ENCODE data around the gene ALG14.
"Not testable (repeated sequence)": the region's sequence is repeated elsewhere in the genome, so short reads cannot be mapped to it uniquely, and the experiment has no call there.

The ALG14 gene

GRCh38 chr1:95072532-95073419 lies at the start of gene ALG14:
Gene ALG14, minus strand, starts transcription at chr1:95072951. Its CDS starts 53 bp downstream, at chr1:95072898.
- peak; percentile 92 to 93 for DNase-seq

GRCh38 chr1:95122151-95122697 lies 49.5 kb upstream of the ALG14 start:
- no peak for DNase-seq

GRCh38 chr1:95119273-95119672 lies 46.5 kb upstream of the ALG14 start:
- no peak for DNase-seq

- no peak for DNase-seq
Measured at GRCh38 chr1:95118710-95119109, 46.0 kb upstream of the ALG14 start.

GRCh38 chr1:95118067-95118499 lies 45.3 kb upstream of the ALG14 start:
- DNase-seq = no peak

GRCh38 chr1:95117207-95118066 lies 44.7 kb upstream of the ALG14 start, which contains the start of gene TLCD4:
Gene TLCD4, plus strand, starts transcription at chr1:95117355. Its CDS starts 26,547 bp downstream, at chr1:95143902.
- DNase-seq = peak; percentile 11 to 26

- DNase-seq = peak; percentile 56
Measured at GRCh38 chr1:95116580-95117206, 43.9 kb upstream of the ALG14 start.

- DNase-seq = no peak
Measured at GRCh38 chr1:95115708-95116137, 43.0 kb upstream of the ALG14 start.

GRCh38 chr1:95113684-95114083 lies 40.9 kb upstream of the ALG14 start:
- no peak for DNase-seq

- DNase-seq = no peak
Measured at GRCh38 chr1:95111014-95111413, 38.3 kb upstream of the ALG14 start.

GRCh38 chr1:95108792-95109191 lies 36.0 kb upstream of the ALG14 start:
- no peak for DNase-seq

- no peak for DNase-seq
Measured at GRCh38 chr1:95098196-95098595, 25.4 kb upstream of the ALG14 start.

GRCh38 chr1:95097426-95097825 lies 24.7 kb upstream of the ALG14 start:
- no peak for DNase-seq

GRCh38 chr1:95096218-95096841 lies 23.6 kb upstream of the ALG14 start:
- DNase-seq = no peak

GRCh38 chr1:95095833-95096217 lies 23.1 kb upstream of the ALG14 start:
- no peak for DNase-seq

- no peak for DNase-seq
Measured at GRCh38 chr1:95094923-95095322, 22.2 kb upstream of the ALG14 start.

GRCh38 chr1:95093296-95093695 lies 20.5 kb upstream of the ALG14 start:
- no peak for DNase-seq

- not testable (repeated sequence) for DNase-seq
Measured at GRCh38 chr1:95092891-95093290, 20.1 kb upstream of the ALG14 start.

GRCh38 chr1:95091290-95091689 lies 18.5 kb upstream of the ALG14 start:
- DNase-seq = not testable (repeated sequence)

- DNase-seq = no peak
Measured at GRCh38 chr1:95089650-95090287, 17.0 kb upstream of the ALG14 start.

- no peak for DNase-seq
Measured at GRCh38 chr1:95088303-95088702, 15.6 kb upstream of the ALG14 start.

Measured in CD4-positive, alpha-beta T cell treated with Interleukin-4 for 1 hour (primary cell).